ENCODE data around the gene ZPBP. TPM values are rescaled to one million over a fixed set of nuclear protein-coding genes. Genes with fewer than 3 reads are reported as not detected.
A peak's percentile ranks its signal among the peaks of the same experiment; 100 is the strongest.

Gene ZPBP, protein sequence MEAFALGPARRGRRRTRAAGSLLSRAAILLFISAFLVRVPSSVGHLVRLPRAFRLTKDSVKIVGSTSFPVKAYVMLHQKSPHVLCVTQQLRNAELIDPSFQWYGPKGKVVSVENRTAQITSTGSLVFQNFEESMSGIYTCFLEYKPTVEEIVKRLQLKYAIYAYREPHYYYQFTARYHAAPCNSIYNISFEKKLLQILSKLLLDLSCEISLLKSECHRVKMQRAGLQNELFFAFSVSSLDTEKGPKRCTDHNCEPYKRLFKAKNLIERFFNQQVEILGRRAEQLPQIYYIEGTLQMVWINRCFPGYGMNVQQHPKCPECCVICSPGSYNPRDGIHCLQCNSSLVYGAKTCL
- not detected for total RNA-seq
- polyA plus RNA-seq: under 1 TPM in 1 of 4 donors, not detected in 3; 0.28 TPM

DNA sequence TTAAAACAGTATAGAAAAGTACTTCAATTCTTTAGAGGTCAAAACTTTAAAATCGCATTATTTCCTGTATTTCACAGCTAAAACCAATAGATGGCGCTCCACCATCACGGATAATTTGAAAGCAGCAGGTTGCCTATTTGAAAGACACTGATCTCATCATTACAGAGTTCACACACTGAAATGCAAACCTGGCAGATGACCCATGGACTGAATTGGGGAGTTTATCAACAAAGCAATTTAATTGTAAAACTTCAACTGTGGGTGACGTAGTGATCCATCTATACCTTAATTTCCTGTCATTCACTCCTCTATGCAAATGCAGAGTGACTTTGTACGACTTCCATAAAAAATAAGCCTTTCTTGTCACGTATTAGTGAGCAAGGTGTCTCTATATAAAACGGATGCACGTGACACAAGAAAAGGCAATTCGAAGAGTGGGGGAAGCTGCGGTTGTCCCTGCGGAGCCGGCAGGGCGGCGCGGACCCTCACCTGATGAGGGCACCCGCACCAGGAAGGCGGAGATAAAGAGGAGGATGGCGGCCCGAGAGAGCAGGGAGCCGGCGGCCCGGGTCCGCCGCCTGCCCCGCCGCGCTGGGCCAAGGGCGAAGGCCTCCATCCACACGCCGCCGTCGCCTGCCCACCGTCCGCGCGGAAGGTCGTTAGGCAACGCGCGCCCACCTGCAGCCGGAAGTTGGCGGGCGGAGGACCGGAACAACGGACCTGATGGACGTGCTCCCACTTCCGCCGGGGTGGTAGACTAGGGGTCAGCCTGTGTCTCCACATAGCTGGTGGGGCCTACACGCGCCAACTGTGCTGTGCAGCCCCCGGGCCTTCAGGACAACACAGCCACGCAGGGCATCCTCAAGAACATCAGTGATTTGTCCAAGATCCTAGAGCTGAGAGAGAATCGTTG, at the start of gene ZPBP:
ZPBP (minus strand) TSS at position 668 of the 913 bp plus-strand sequence; CDS start at position 616, 52 bp downstream.
- peak within 1 kb of the TSS; percentile 86 for H3K4me3 ChIP-seq (ENCODE audit: low read depth, low read length)
- ATAC-seq (ENCODE audit: low read depth in 2 of 2) (peak; percentile 70 to 74), DNase-seq (peak; percentile 29 to 76 (median 72))
- peaks cover 5 to 9% (median 7%) of the 10 kb centered on the region in 4 donors for H3K4me1 Mint-ChIP-seq
- peak within 1 kb of the TSS; percentile 67 to 93 (median 90) for H3K4me3 Mint-ChIP-seq
- H3K27me3 ChIP-seq (ENCODE audit: control insufficient read depth, insufficient read depth, low read length): peaks cover 4% of the 10 kb centered on the region
- H3K9me3 Mint-ChIP-seq: no peaks in the 10 kb centered on the region
- H3K27me3 Mint-ChIP-seq: peaks cover 18% of the 10 kb centered on the region
- peak within 1 kb of the TSS; percentile 18 for H3K27ac ChIP-seq (ENCODE audit: insufficient read depth, low read length, poor library complexity, severe bottlenecking)
- no peaks in the 10 kb centered on the region for H3K36me3 ChIP-seq (ENCODE audit: control insufficient read depth, insufficient read depth, low read length)
- no peaks in the 10 kb centered on the region for H3K9me3 ChIP-seq (ENCODE audit: control insufficient read depth in 2 of 2, low read length in 2 of 2)
- H3K4me1 ChIP-seq (ENCODE audit: control insufficient read depth, insufficient read depth, low read length, poor library complexity, severe bottlenecking): peaks cover 8% of the 10 kb centered on the region
- peak within 1 kb of the TSS; percentile 67 to 88 (median 76) for H3K27ac Mint-ChIP-seq
- no peaks in the 10 kb centered on the region for H3K36me3 Mint-ChIP-seq

DNA sequence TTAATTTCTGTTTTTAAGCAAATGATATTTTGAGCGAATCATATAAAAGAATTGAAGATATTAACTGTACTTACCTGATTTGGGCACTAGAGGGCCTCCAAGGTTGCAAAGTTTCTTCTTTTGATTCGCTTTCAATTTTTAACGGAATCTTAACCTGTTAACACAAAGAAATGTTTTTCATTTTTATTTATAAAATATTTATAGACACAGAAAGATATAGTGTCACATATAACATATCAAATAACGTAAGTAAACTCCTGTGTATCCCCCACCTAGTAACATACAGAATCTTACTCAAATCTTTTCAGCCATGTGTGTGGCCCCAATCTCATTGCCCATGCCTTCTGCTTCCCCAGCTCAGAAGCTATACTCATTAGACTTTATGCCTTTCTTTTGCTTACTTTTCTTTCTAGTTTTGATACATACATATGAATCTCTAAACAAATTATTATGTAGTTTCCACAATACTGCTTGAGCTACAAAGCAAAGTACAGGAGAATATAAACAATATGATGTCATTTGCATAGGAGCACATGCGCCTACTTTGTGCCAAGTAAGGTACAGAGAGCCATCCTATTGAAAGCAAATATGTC, 49.5 kb upstream of the ZPBP start:
- Mint-ChIP-seq H3K4me3 (peak overlapping the region in 3 of 4 donors; percentile 51 to 72 (median 61)), H3K4me1 (peaks cover 4 to 32% (median 19%) of the 10 kb centered on the region in 4 donors), H3K9me3 (peaks cover 0 to 2% (median 0%) of the 10 kb centered on the region in 7 donors), H3K36me3 (no peaks in the 10 kb centered on the region), H3K27me3 (peaks cover 22% of the 10 kb centered on the region), H3K27ac (peak overlapping the region in 2 of 3 donors; percentile 73 to 89)
- ATAC-seq (ENCODE audit: low read depth in 2 of 2) (peak; percentile 46 to 50), DNase-seq (peak in 2 of 3 donors; percentile 66 to 83)
- peak overlapping the region; percentile 67 for H3K4me3 ChIP-seq (ENCODE audit: low read depth, low read length)
- no peaks in the 10 kb centered on the region for H3K36me3 ChIP-seq (ENCODE audit: control insufficient read depth, insufficient read depth, low read length)
- peak overlapping the region; percentile 30 for H3K27ac ChIP-seq (ENCODE audit: insufficient read depth, low read length, poor library complexity, severe bottlenecking)
- peaks cover 7% of the 10 kb centered on the region for H3K27me3 ChIP-seq (ENCODE audit: control insufficient read depth, insufficient read depth, low read length)
- no peaks in the 10 kb centered on the region for H3K9me3 ChIP-seq (ENCODE audit: control insufficient read depth in 2 of 2, low read length in 2 of 2)
- peaks cover 7% of the 10 kb centered on the region for H3K4me1 ChIP-seq (ENCODE audit: control insufficient read depth, insufficient read depth, low read length, poor library complexity, severe bottlenecking)

DNA sequence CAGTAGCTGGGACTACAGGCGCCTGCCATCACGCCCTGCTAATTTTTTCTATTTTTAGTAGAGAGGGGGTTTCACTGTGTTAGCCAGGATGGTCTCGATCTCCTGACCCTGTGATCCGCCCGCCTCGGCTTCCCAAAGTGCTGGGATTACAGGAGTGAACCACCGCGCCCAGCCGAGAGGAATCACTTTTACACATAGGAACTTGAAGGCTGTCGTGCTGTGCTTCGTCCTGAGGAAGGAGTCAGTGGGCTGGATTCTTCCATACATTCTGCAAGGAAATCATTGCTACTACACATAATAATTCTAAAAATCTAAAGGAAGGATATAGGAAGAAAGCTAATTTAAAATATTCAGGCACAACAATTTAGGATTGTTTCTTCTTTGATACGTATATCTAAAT, 48.8 kb upstream of the ZPBP start:
- ATAC-seq (ENCODE audit: low read depth in 2 of 2) (no peak), DNase-seq (no peak)
- peaks cover 0 to 2% (median 0%) of the 10 kb centered on the region in 7 donors for H3K9me3 Mint-ChIP-seq
- H3K27me3 Mint-ChIP-seq: peaks cover 24% of the 10 kb centered on the region
- Histone ChIP-seq H3K9me3 (ENCODE audit: control insufficient read depth in 2 of 2, low read length in 2 of 2) (no peaks in the 10 kb centered on the region), H3K4me1 (ENCODE audit: control insufficient read depth, insufficient read depth, low read length, poor library complexity, severe bottlenecking) (peaks cover 5% of the 10 kb centered on the region), H3K27ac (ENCODE audit: insufficient read depth, low read length, poor library complexity, severe bottlenecking) (no peak overlapping the region), H3K4me3 (ENCODE audit: low read depth, low read length) (no peak overlapping the region), H3K27me3 (ENCODE audit: control insufficient read depth, insufficient read depth, low read length) (peaks cover 7% of the 10 kb centered on the region), H3K36me3 (ENCODE audit: control insufficient read depth, insufficient read depth, low read length) (no peaks in the 10 kb centered on the region)
- H3K36me3 Mint-ChIP-seq: no peaks in the 10 kb centered on the region
- H3K4me3 Mint-ChIP-seq: no peak overlapping the region
- H3K4me1 Mint-ChIP-seq: peaks cover 3 to 25% (median 16%) of the 10 kb centered on the region in 4 donors
- H3K27ac Mint-ChIP-seq: no peak overlapping the region

DNA sequence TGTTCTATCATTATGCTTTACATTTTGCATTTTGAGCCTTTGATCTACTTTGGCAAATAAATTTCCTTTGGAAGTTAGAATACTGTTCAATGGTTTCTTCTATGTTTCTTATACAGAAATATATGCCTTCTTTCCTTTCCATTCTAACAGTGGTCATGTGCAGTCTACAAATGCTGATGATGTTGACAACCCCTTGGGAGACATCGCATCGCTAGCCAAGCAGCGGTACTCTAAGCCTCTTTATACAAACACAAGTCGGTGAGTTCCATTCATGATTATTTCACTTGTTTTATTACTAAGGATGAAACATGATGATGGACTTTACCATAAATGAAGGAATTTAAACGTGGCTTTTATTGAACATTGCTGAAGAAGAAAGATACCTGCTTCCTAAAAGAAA, 48.1 kb upstream of the ZPBP start:
- Mint-ChIP-seq H3K36me3 (no peaks in the 10 kb centered on the region), H3K4me1 (peaks cover 3 to 18% (median 13%) of the 10 kb centered on the region in 4 donors), H3K27ac (peak overlapping the region in 1 of 3 donors; percentile 40), H3K9me3 (peaks cover 0 to 2% (median 0%) of the 10 kb centered on the region in 7 donors), H3K4me3 (no peak overlapping the region), H3K27me3 (peaks cover 28% of the 10 kb centered on the region)
- Histone ChIP-seq H3K9me3 (ENCODE audit: control insufficient read depth in 2 of 2, low read length in 2 of 2) (no peaks in the 10 kb centered on the region), H3K27ac (ENCODE audit: insufficient read depth, low read length, poor library complexity, severe bottlenecking) (no peak overlapping the region), H3K4me3 (ENCODE audit: low read depth, low read length) (no peak overlapping the region), H3K4me1 (ENCODE audit: control insufficient read depth, insufficient read depth, low read length, poor library complexity, severe bottlenecking) (peaks cover 5% of the 10 kb centered on the region), H3K36me3 (ENCODE audit: control insufficient read depth, insufficient read depth, low read length) (no peaks in the 10 kb centered on the region), H3K27me3 (ENCODE audit: control insufficient read depth, insufficient read depth, low read length) (peaks cover 8% of the 10 kb centered on the region)
- DNase-seq (no peak), ATAC-seq (ENCODE audit: low read depth in 2 of 2) (no peak)

DNA sequence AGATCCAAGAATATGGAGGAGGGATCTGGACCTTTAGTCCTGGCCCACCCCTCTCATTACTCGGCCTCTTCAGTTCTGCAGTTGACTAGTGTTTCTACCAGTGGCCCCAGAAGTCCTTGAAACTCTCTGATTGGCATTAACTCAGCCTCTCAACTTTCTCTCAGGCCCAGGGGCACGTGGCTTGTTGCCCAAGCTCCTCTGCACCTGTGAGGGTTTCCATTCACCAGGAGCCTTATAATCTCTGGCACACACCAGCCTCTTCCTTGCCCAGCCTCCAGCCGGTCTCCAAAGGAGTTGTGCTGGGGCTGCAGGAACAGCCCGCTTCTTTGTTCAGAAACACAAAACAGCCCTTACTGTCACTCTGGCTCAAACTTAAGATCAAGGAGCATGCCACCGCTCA, 47.6 kb upstream of the ZPBP start:
- Histone ChIP-seq H3K27me3 (ENCODE audit: control insufficient read depth, insufficient read depth, low read length) (peaks cover 9% of the 10 kb centered on the region), H3K36me3 (ENCODE audit: control insufficient read depth, insufficient read depth, low read length) (no peaks in the 10 kb centered on the region), H3K9me3 (ENCODE audit: control insufficient read depth in 2 of 2, low read length in 2 of 2) (no peaks in the 10 kb centered on the region), H3K4me3 (ENCODE audit: low read depth, low read length) (no peak overlapping the region), H3K27ac (ENCODE audit: insufficient read depth, low read length, poor library complexity, severe bottlenecking) (no peak overlapping the region), H3K4me1 (ENCODE audit: control insufficient read depth, insufficient read depth, low read length, poor library complexity, severe bottlenecking) (peaks cover 5% of the 10 kb centered on the region)
- peaks cover 32% of the 10 kb centered on the region for H3K27me3 Mint-ChIP-seq
- peaks cover 3 to 15% (median 10%) of the 10 kb centered on the region in 4 donors for H3K4me1 Mint-ChIP-seq
- DNase-seq (no peak), ATAC-seq (ENCODE audit: low read depth in 2 of 2) (no peak)
- peak overlapping the region in 1 of 3 donors; percentile 69 for H3K27ac Mint-ChIP-seq
- H3K9me3 Mint-ChIP-seq: peaks cover 0 to 2% (median 0%) of the 10 kb centered on the region in 7 donors
- no peaks in the 10 kb centered on the region for H3K36me3 Mint-ChIP-seq
- no peak overlapping the region for H3K4me3 Mint-ChIP-seq

DNA sequence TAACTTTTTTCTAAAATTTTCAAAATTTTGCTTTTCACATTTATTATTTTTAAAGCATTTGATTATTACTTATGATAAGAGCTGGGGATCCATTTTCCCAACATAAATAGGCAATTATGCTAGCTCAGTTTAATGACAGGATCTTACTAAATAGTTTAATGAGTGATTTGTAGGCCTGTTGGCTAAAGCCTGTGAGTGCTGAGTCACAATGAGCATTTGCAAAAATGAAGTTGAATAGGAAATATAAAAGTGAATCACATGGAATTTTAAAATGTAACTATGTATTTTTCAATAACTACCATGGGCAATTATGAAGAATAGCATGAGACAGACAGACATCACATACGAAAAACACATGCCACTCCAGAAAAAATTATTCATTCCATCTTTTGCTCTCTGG, 45.1 kb upstream of the ZPBP start:
- no peak overlapping the region for H3K27ac Mint-ChIP-seq
- Histone ChIP-seq H3K4me3 (ENCODE audit: low read depth, low read length) (no peak overlapping the region), H3K27ac (ENCODE audit: insufficient read depth, low read length, poor library complexity, severe bottlenecking) (no peak overlapping the region), H3K36me3 (ENCODE audit: control insufficient read depth, insufficient read depth, low read length) (no peaks in the 10 kb centered on the region), H3K9me3 (ENCODE audit: control insufficient read depth in 2 of 2, low read length in 2 of 2) (no peaks in the 10 kb centered on the region), H3K4me1 (ENCODE audit: control insufficient read depth, insufficient read depth, low read length, poor library complexity, severe bottlenecking) (peaks cover 5% of the 10 kb centered on the region), H3K27me3 (ENCODE audit: control insufficient read depth, insufficient read depth, low read length) (peaks cover 22% of the 10 kb centered on the region)
- peaks cover 3 to 9% (median 5%) of the 10 kb centered on the region in 4 donors for H3K4me1 Mint-ChIP-seq
- DNase-seq (no peak), ATAC-seq (ENCODE audit: low read depth in 2 of 2) (no peak)
- H3K27me3 Mint-ChIP-seq: peaks cover 45% of the 10 kb centered on the region
- peaks cover 0 to 2% (median 0%) of the 10 kb centered on the region in 7 donors for H3K9me3 Mint-ChIP-seq
- H3K36me3 Mint-ChIP-seq: no peaks in the 10 kb centered on the region
- H3K4me3 Mint-ChIP-seq: no peak overlapping the region

DNA sequence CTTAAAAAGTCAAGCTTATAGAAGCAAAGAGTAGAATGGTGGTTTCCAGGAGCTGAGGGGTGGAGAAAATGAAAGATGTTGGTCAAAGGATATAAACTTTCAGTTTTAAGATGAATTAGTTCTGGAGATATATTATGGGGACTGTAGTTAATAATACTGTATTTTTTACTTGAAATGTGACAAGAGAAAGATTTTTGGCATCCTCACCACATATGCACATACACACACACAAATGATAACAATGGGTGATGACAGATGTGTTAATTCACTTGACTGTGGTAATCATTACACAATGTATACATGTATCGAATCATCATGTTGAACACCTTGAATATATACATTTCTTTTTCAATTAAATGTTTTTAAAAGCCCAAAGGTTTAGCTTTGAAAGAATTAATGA, 32.7 kb upstream of the ZPBP start:
- Histone ChIP-seq H3K4me1 (ENCODE audit: control insufficient read depth, insufficient read depth, low read length, poor library complexity, severe bottlenecking) (no peaks in the 10 kb centered on the region), H3K9me3 (ENCODE audit: control insufficient read depth in 2 of 2, low read length in 2 of 2) (no peaks in the 10 kb centered on the region), H3K27me3 (ENCODE audit: control insufficient read depth, insufficient read depth, low read length) (peaks cover 3% of the 10 kb centered on the region), H3K4me3 (ENCODE audit: low read depth, low read length) (no peak overlapping the region), H3K27ac (ENCODE audit: insufficient read depth, low read length, poor library complexity, severe bottlenecking) (no peak overlapping the region), H3K36me3 (ENCODE audit: control insufficient read depth, insufficient read depth, low read length) (no peaks in the 10 kb centered on the region)
- ATAC-seq (ENCODE audit: low read depth in 2 of 2): no peak
- H3K4me3 Mint-ChIP-seq: no peak overlapping the region
- H3K4me1 Mint-ChIP-seq: peaks cover 0 to 4% (median 0%) of the 10 kb centered on the region in 4 donors
- H3K9me3 Mint-ChIP-seq: peaks cover 0 to 2% (median 0%) of the 10 kb centered on the region in 7 donors
- H3K27ac Mint-ChIP-seq: no peak overlapping the region
- DNase-seq: no peak
- H3K36me3 Mint-ChIP-seq: no peaks in the 10 kb centered on the region
- H3K27me3 Mint-ChIP-seq: peaks cover 19% of the 10 kb centered on the region

Measured in CD4-positive, CD25-positive, alpha-beta regulatory T cell (primary cell).